HepG2 (cell line): ENCODE measurements around the gene IQCE. TPM values are rescaled to one million over a fixed set of nuclear protein-coding genes. Genes with fewer than 3 reads are reported as not detected.

Experiments
- ARNT2 ChIP-seq: sonication (generic); formaldehyde crosslinking; IDR thresholded peaks from 2 replicates; pipeline ENCODE4 v1.8.0; 2022; ENCODE audit warnings: mild to moderate bottlenecking, low read depth, missing genetic modification reagents, moderate library complexity
- NONO ChIP-seq, 2 experiments: fragments of 450-650 bp in 1 of 2; sonication (generic) in 1 of 2; formaldehyde crosslinking in 1 of 2; IDR thresholded peaks in 1 of 2; conservative IDR thresholded peaks in 1 of 2; 2 replicates each; pipeline versions ENCODE4 v1.6.1 to v1.8.0; 2017 to 2022; ENCODE audit warnings: mild to moderate bottlenecking in 1 of 2, missing genetic modification reagents in 1 of 2, moderate library complexity in 1 of 2
- SOX13 ChIP-seq, 3 experiments: fragments of 450-650 bp in 1 of 3; sonication (generic) in 1 of 3; formaldehyde crosslinking in 1 of 3; IDR thresholded peaks in 2 of 3; conservative IDR thresholded peaks in 1 of 3; 2 replicates each; pipeline versions ENCODE4 v1.5.0 to v1.6.1; 2016 to 2020; ENCODE audit warnings: antibody characterized with exemption in 1 of 3, mild to moderate bottlenecking in 1 of 3, missing compliant biosample characterization in 1 of 3, missing genetic modification reagents in 1 of 3, moderate library complexity in 1 of 3
- ZFX ChIP-seq: sonication (generic); formaldehyde crosslinking; IDR thresholded peaks from 2 replicates; pipeline ENCODE4 v1.4.0; 2020; ENCODE audit warnings: mild to moderate bottlenecking, low read depth, missing genetic modification reagents, moderate library complexity
- ZNF687 ChIP-seq: sonication (generic); formaldehyde crosslinking; IDR thresholded peaks from 2 replicates; pipeline ENCODE4 v1.5.1; 2020; ENCODE audit warnings: mild to moderate bottlenecking, missing genetic modification reagents, moderate library complexity
- polyA plus RNA-seq, 8 experiments: library from polyadenylated mRNA; depleted of rRNA in 3 of 8; stranded (reverse) in 7 of 8; unstranded in 1 of 8; fragments of >200 nt; fragmentation: Illumina TruSeq in 4 of 8; extraction: Trizol in 4 of 8; gene quantifications; 2 replicates each; pipeline versions ENCODE4 v1.2.1 to v1.2.3, GENCODE V29; 2011 to 2016; ENCODE audit warnings: low read depth in 4 of 8, missing spikeins in 1 of 8, mixed read lengths in 1 of 8; ENCODE audit not compliant: insufficient read depth in 1 of 8
- total RNA-seq, 5 experiments: library from RNA; depleted of rRNA; stranded (reverse); fragments of >200 nt; fragmentation: Illumina TruSeq; extraction: Trizol; gene quantifications; 2 replicates each; pipeline ENCODE4 v1.2.3, GENCODE V29; 2016; ENCODE audit warnings: low read depth in 1 of 5

The IQCE gene
- total and polyA plus RNA-seq, 2 of the 13 experiments (the other 11 are each of a cell fraction or from before 2014, with no cell fraction given) = 1.5 to 2.5 TPM

DNA sequence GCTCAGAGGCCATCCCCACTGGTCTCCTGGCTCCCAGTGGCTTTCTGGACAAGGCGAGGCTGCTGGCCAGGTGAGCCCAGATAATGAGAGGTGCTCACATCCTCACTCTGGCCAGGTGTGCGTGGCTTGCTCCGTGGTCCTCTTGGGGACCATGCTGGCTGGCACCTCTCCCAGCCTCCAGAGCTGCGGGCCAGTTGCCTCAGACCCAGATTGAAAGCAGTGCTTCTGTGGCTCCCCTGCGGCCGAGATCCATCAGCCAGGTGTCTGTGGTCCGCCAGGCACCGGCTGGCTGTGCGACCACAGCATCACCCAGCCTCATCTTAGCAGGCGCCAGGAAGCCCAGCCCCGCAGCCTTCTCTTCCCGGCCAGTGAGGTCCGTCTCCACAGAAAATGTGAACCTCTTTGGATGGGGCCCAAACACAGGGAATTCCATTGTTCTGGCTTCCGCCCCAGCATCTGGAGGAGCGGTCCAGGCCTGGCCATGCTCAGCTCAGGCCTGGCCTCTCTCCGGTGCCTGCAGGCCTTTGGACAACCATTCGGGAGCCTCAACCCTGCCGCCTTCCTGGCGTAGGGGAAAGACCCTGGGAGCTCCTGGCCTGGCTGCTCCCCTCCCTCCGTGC, 67.8 kb downstream of the IQCE start (continued):
- TF ChIP-seq ZNF687 (CRISPR knock-in tag) = peak; percentile 61
- no peak for TF ChIP-seq ARNT2 (CRISPR knock-in tag)
- peak; percentile 30 for TF ChIP-seq ZFX (CRISPR knock-in tag)
- TF ChIP-seq SOX13 (IDR thresholded peaks at IDR 0.05) = no peak
- TF ChIP-seq SOX13 (CRISPR knock-in tag; conservative IDR thresholded peaks at IDR 0.05 in 1 of 2, IDR thresholded peaks at IDR 0.05 in 1 of 2) = 0 out of 4 replicates have a peak, but pooled peaks of 1 of the 2 experiments have one; percentile 17
- no peak for TF ChIP-seq NONO (IDR thresholded peaks at IDR 0.05)
- no peak for TF ChIP-seq NONO (CRISPR knock-in tag; conservative IDR thresholded peaks at IDR 0.05)
